ENCODE results near the gene EPS8. TPM values are rescaled to one million over a fixed set of nuclear protein-coding genes. Genes with fewer than 3 reads are reported as not detected.

The EPS8 gene
- polyA plus RNA-seq, 1 donor from 2014 or later = 1.6 TPM

DNA sequence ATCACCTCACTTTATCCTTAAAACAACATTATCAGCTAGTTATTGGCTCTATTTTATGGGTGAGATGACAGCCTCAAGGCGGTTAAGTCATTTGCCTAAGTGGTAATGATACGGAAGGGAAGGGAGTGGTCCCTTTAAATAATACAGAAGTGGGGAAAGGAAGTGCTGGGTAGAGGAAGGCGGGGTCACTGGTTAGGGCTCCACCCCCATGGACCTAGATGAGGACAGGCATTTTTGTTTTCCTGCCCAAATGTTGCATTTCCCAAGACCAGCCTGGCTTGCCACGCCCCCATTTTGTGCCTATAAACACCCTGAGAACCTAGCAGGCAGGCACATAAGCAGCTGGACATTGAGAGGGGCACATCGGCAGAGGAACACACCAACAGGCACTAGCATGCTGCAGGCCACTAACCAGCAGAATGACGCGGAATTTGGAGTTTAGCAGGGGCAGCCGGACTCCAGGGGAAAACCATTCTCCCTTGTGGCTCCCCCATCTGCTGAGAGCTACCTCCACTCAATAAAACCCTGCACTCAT is 100.9 kb downstream of the EPS8 start:
- no peak overlapping the region for H3K27ac Mint-ChIP-seq
- peak overlapping the region in 1 of 4 donors; percentile 72 for H3K4me3 Mint-ChIP-seq
- H3K9me3 Mint-ChIP-seq = peaks cover 0 to 2% (median 0%) of the 10 kb centered on the region in 3 donors

DNA sequence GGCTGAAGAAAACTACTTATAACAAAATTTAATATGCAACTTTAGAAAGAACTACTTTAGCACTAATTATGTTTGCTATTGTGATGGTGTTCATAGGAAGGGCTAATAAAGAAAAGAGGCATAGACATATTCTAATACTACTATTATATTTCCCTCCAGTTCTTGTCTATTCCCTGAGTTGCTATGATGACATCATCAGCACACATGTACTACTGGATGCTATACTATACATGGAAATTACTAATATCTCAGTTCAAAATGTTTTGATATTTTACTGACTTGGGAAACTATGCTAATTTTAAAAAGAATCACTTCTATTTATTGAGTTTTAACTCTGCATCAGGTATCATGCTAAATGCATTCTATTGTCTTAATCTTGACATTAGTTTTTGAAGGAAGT is 101.6 kb downstream of the EPS8 start:
- Mint-ChIP-seq H3K27ac (no peak overlapping the region), H3K4me1 (peaks cover 7 to 19% (median 12%) of the 10 kb centered on the region in 3 donors), H3K36me3 (peaks cover 3% of the 10 kb centered on the region), H3K27me3 (no peaks in the 10 kb centered on the region), H3K9me3 (peaks cover 0 to 2% (median 0%) of the 10 kb centered on the region in 3 donors), H3K4me3 (peak overlapping the region in 1 of 4 donors; percentile 17)

More for the DNA sequence above, 100.9 kb downstream of the EPS8 start:
- no peaks in the 10 kb centered on the region for H3K27me3 Mint-ChIP-seq
- peaks cover 10 to 19% (median 12%) of the 10 kb centered on the region in 3 donors for H3K4me1 Mint-ChIP-seq
- H3K36me3 Mint-ChIP-seq = peaks cover 3% of the 10 kb centered on the region

DNA sequence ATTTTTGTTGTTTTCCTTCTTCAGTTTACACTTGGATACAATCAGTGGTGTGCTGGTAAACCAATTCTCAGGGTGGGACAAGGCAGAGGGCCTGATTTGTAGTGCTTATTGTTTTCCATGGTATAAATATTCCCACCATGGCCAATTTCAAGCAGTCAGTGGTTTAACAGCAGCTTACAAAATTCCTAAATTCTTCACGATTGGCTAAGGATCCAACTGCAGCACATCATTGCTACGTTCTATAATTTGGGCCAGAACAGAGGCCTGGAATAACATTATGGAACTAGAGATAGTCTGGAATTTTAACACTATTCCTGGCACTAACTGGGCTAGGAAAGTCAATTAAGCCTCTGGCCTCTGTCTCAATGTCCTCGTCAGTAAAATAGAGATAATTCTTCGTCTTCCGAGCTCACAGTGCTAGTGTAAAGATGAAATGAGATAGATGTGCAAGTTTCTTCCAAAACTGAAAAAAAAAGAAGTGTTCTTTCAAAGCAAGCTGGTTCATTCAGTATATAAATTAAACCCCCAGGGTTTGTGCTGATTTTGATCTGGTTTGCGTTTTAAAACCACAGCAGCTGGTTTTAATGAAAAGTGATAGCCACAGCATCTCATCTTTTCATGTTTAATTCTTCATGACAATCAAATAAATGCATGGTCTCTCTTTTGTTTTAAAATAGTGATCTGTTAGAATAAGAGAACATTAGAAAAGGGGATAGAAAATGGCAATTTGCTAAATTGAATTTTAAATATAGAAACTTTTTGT is 104.1 kb downstream of the EPS8 start:
- H3K27ac Mint-ChIP-seq = no peak overlapping the region
- H3K4me1 Mint-ChIP-seq = peaks cover 7 to 19% (median 9%) of the 10 kb centered on the region in 3 donors
- peaks cover 0 to 2% (median 0%) of the 10 kb centered on the region in 3 donors for H3K9me3 Mint-ChIP-seq
- no peaks in the 10 kb centered on the region for H3K27me3 Mint-ChIP-seq
- H3K36me3 Mint-ChIP-seq = peaks cover 5% of the 10 kb centered on the region
- H3K4me3 Mint-ChIP-seq = no peak overlapping the region

DNA sequence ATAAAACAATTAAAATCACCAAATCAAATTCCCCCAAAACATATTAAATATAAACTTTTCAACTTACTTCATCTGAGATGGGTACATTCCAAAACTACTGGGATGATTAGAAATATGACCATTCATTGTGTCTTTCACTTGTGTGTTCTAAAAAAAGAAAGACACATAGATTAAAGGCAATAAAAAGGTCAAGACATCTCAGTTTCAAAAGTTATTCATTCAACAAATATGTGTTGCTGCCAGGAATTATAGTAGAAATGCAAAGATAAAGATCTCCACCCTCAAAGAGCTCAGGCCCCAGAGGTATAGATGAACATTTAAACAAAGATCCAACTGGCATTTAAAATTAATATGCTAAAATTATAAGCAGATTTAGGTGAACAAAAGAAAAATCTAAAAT is 106.4 kb downstream of the EPS8 start:
- no peaks in the 10 kb centered on the region for H3K27me3 Mint-ChIP-seq
- H3K4me1 Mint-ChIP-seq = peaks cover under 1 to 6% (median 2%) of the 10 kb centered on the region in 3 donors
- no peak overlapping the region for H3K4me3 Mint-ChIP-seq
- H3K36me3 Mint-ChIP-seq = peaks cover 5% of the 10 kb centered on the region
- H3K9me3 Mint-ChIP-seq = no peaks in the 10 kb centered on the region
- H3K27ac Mint-ChIP-seq = no peak overlapping the region

DNA sequence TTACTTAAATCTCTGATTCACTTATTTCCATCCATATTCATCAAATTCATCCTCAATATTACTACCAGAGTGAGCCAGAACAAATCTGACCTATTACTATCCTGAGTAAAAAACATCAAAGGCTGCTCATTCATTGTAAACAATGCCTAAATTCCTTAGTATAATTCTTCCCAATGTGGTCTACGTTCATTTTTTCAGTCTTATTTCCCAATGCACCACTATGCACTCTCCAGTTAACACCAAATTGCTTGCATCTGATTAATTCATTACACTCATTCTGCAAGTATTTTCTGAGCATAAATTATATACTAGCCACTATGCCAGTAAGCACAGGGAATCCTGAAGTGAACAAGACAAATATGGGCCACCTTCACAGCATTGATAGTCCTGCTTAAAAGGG is 110.0 kb downstream of the EPS8 start:
- Mint-ChIP-seq H3K27ac (no peak overlapping the region), H3K9me3 (no peaks in the 10 kb centered on the region), H3K4me3 (no peak overlapping the region), H3K27me3 (no peaks in the 10 kb centered on the region), H3K36me3 (peaks cover 5% of the 10 kb centered on the region), H3K4me1 (no peaks in the 10 kb centered on the region)

DNA sequence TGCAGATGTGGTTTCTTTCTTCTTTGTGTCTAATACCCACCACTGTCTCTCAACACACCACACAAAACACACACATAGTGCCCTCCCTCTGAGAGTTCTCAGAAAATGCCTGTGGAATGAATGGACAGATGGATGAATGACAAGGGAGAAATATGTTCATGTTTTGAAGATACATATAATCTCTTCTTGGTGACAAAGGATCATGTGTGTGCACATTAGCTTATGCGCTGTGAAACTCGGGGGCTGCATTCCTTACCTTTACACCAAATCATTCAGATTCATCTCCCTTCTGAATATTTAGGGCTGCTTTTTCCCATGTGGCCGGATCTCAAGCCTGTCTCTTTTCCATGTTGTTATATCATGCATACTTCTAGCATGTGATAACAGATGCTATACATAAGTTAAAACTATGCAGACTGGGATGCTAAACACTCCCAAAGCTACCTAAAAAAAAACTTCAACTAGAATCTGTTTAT is 111.4 kb downstream of the EPS8 start:
- Mint-ChIP-seq H3K4me3 (no peak overlapping the region), H3K36me3 (peaks cover 2% of the 10 kb centered on the region), H3K27me3 (no peaks in the 10 kb centered on the region), H3K27ac (no peak overlapping the region), H3K9me3 (no peaks in the 10 kb centered on the region), H3K4me1 (no peaks in the 10 kb centered on the region)

DNA sequence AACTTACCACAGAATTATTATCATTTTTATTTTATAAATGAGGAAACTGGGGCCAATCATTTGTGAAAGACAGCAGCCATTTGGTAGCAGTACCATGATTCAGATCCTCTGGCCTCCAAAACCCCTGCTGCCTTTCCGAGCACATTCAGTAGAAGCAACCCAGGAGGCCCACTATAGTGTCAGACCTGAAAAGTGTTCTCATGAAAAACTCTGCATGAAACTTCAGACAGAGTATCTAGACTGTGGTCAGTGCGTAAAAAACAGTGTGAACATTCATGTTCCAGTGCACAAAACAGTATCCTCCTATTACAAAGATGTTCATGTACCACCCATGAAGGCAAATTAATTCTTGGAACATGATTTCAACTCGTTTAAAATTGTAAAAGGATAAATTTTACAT is 112.0 kb downstream of the EPS8 start:
- Mint-ChIP-seq H3K27ac (no peak overlapping the region), H3K9me3 (no peaks in the 10 kb centered on the region), H3K36me3 (peaks cover 2% of the 10 kb centered on the region), H3K27me3 (no peaks in the 10 kb centered on the region), H3K4me1 (no peaks in the 10 kb centered on the region), H3K4me3 (no peak overlapping the region)

DNA sequence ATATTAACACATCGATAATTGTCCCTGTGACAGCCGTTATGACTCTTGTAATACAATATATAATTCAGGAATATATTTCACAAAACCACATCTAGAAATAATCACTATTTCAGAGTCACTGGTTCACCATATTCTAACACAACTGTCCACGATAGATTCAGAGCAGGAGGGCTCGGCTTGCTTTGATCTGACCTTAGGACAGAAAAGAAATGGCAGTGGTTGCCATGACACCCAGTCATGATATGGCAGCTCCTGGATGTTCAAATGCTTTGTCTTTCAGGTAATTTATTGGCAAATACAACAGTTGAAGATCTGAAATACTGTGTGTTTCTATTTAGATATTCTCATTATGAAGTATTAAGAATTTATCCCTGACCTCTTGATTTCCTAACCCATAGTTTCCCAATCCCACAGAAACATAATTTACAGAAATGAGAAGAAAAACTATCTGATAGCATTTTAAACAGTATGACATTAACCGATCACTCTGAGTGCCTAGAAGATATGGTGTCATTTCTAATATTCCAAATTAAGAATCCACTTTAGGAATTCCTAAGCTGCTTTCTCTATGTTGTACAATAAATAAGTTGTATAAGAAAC is 116.4 kb downstream of the EPS8 start:
- Mint-ChIP-seq H3K9me3 (no peaks in the 10 kb centered on the region), H3K4me1 (no peaks in the 10 kb centered on the region), H3K27ac (no peak overlapping the region), H3K4me3 (no peak overlapping the region), H3K27me3 (no peaks in the 10 kb centered on the region), H3K36me3 (no peaks in the 10 kb centered on the region)

DNA sequence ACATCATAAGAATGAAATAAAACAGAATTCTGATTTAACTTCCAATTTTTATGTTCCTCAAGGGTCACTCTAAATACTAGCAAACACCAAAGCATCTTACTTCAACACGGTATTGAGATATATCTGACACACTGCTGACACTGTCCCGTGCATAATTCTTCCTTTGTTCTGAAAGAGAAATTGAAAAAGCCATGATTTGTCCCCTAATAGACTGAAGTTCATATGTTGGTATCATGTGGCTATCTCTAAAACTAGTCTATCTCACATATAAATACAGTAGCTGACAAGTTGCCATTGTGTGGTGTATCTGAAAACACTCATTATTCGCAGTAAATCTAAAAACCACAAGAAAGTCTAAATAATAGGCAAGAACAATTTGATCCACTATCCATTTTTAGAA is 118.4 kb downstream of the EPS8 start:
- H3K27me3 Mint-ChIP-seq = no peaks in the 10 kb centered on the region

DNA sequence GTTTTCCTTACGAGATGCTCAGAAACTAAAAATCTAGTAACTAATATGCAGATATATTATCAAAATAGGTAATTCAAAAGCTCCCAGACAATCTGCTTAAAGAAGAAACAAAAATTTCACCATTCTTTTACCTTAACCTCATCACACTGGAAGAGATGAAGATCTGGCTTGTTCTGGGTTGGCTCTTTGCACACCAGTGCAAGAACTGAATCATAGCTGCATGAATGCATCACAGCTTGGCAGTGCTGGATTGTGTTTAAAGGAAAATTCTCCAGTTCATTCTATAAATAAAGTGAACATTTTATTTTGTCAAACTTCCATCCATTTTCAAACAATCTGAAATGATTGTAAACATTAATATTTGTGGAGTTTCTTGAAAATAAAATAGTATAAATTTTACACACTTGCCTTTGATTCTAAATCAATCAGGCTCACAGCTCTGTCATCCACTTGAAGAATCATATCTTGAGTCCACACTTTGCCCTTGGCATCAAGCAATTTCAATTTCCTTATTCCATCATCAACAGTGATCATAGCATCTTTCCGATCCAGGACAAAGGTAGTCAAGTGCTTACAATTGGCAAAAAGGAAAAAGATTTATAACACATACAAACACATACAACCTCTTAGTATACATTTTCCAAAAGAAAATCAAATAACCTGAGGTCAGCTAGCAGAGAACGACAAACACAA is 119.8 kb downstream of the EPS8 start:
- Mint-ChIP-seq H3K27me3 (no peaks in the 10 kb centered on the region), H3K4me3 (no peak overlapping the region), H3K27ac (no peak overlapping the region), H3K36me3 (no peaks in the 10 kb centered on the region), H3K4me1 (no peaks in the 10 kb centered on the region), H3K9me3 (no peaks in the 10 kb centered on the region)

More for the DNA sequence above, 118.4 kb downstream of the EPS8 start:
- Mint-ChIP-seq H3K9me3 (no peaks in the 10 kb centered on the region), H3K36me3 (no peaks in the 10 kb centered on the region), H3K27ac (no peak overlapping the region), H3K4me3 (no peak overlapping the region), H3K4me1 (no peaks in the 10 kb centered on the region)

DNA sequence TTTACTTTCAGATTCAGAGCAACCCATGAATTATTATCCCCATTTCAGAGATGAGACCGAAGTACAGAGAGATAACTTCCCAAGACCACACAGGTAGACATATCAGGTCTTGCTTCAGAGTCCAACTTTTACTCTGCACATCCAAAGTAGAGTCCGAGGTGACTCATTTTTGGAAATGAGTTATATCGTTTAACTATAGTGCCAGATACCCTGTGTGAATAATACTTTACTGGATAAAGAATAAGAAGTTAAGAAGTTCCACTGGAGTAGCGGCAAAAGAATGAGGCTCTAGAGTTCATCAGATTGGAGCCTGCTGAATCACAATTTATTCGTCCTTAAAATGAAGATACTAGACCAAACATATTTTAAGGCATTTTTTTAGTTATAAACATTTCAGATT is 124.7 kb downstream of the EPS8 start:
- Mint-ChIP-seq H3K4me3 (no peak overlapping the region), H3K9me3 (no peaks in the 10 kb centered on the region), H3K27me3 (no peaks in the 10 kb centered on the region), H3K36me3 (no peaks in the 10 kb centered on the region), H3K27ac (no peak overlapping the region), H3K4me1 (no peaks in the 10 kb centered on the region)

DNA sequence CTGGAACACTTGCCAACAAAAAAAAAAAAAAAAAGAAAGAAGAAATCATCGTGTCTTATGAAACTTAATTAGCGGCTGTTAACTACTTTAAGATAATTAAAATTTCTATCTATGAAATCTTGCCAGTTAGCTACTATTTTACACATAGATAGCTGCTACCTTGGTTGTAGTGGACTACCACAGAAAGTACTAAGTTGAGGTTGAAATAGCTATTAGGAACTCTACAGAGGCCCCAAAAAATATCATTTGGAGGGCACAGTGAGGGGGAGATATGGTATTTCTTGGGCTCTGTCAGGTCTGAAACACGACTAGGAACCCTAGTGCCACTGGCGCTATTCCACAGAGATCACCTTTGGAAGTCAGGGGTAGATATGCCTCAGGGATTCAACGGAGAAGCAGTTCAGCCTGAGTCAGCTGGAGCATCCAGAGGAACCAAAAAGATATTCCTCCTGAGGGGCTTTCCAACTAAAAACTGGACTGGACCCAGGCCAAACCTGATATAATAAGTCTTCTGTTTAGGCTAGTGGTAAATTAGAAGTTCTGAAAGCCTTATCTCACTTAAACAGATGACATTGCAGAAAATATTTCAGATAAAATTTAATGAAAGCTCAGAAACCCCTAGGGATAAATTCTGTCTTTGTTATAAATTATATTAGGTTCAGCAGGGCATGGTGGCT is 126.1 kb downstream of the EPS8 start:
- H3K4me3 Mint-ChIP-seq = no peak overlapping the region
- no peak overlapping the region for H3K27ac Mint-ChIP-seq
- no peaks in the 10 kb centered on the region for H3K36me3 Mint-ChIP-seq
- no peaks in the 10 kb centered on the region for H3K9me3 Mint-ChIP-seq
- no peaks in the 10 kb centered on the region for H3K4me1 Mint-ChIP-seq
- no peaks in the 10 kb centered on the region for H3K27me3 Mint-ChIP-seq

DNA sequence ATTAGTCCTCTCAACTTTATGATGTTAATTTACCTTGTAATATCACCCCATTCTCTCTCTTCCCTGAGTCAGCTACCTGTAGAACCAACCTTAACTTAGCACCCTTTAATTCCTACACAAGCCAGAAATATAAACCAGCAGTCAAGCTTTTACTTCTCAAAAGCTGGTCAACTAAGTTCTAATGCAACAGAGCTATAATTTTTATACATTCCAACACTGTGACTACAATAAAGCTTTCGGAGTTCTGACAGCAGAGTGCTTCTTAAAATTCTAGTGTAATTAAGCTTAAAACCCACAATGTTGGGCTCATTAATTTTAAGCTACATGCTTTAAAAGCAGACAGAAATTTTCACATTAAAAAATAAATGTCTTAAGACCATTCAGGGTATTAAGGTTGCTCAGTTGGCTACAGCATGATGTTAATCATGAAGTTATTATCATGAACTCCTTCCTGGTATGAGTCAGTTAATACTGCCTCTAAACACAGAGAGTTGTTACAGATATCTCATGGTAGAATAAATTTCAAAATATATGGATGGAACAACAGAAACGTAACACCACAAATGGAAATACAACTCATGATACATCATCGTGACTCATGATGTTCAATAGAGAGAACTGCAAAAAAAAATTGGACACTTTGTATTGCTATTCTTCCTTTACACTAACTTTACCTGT is 126.7 kb downstream of the EPS8 start:
- no peaks in the 10 kb centered on the region for H3K4me1 Mint-ChIP-seq
- H3K36me3 Mint-ChIP-seq = no peaks in the 10 kb centered on the region
- H3K4me3 Mint-ChIP-seq = no peak overlapping the region

DNA sequence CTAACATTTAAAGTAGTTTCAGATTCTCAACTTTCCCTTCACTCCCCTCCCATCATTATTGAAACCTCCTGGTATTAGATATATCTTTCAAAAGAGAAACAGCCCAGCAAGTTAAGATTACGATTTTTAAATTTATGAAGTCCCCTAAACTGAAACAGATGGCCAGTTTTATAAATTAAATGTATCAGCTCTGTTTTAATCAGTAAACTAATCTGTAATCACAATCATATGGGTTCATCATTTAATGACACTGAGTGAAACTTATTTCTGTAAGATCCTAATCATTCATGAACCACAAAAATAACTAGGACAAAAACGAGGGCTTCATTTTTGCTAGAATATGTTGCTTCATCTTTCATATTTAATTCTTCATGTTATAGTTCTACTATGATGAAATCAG is 137.8 kb downstream of the EPS8 start:
- peaks cover 2% of the 10 kb centered on the region for H3K36me3 Mint-ChIP-seq
- no peaks in the 10 kb centered on the region for H3K9me3 Mint-ChIP-seq
- no peaks in the 10 kb centered on the region for H3K4me1 Mint-ChIP-seq
- no peak overlapping the region for H3K4me3 Mint-ChIP-seq
- H3K27ac Mint-ChIP-seq = no peak overlapping the region
- no peaks in the 10 kb centered on the region for H3K27me3 Mint-ChIP-seq

More for the DNA sequence above, 126.7 kb downstream of the EPS8 start:
- Mint-ChIP-seq H3K27me3 (no peaks in the 10 kb centered on the region), H3K9me3 (no peaks in the 10 kb centered on the region), H3K27ac (no peak overlapping the region)

Measured in IgD-negative memory B cell (primary cell).